Nephron progenitor cell (in vitro differentiated cells): ENCODE results near the gene SFT2D2.

Source experiments
- DNase-seq: peaks from one replicate; pipeline ENCODE4 v3.0.0; 2021
- H3K27ac Mint-ChIP-seq: 2 replicates; pipeline ENCODE4 v1.8.0; 2021; ENCODE audit warnings: mild to moderate bottlenecking, moderate library complexity, mixed read lengths
- H3K27me3 Mint-ChIP-seq: 2 replicates; pipeline ENCODE4 v1.8.0; 2021; ENCODE audit warnings: mild to moderate bottlenecking, low read depth, mixed read lengths; ENCODE audit not compliant: poor library complexity
- H3K36me3 Mint-ChIP-seq: 2 replicates; pipeline ENCODE4 v1.8.0; 2021; ENCODE audit warnings: low read depth, mixed read lengths
- H3K4me1 Mint-ChIP-seq: 2 replicates; pipeline ENCODE4 v1.8.0; 2021; ENCODE audit warnings: mixed read lengths
- H3K4me3 Mint-ChIP-seq: 2 replicates; pipeline ENCODE4 v1.8.0; 2021; ENCODE audit warnings: mild to moderate bottlenecking, moderate library complexity, mixed read lengths
- H3K9me3 Mint-ChIP-seq: 2 replicates; pipeline ENCODE4 v1.8.0; 2021; ENCODE audit warnings: mild to moderate bottlenecking, moderate library complexity, mixed read lengths
- TF ChIP-seq, protein P1 (sequence below): fragments of 200-600 bp; sonication (generic); IDR thresholded peaks from 2 replicates; pipeline ENCODE4 v1.5.0; 2021; ENCODE audit warnings: antibody characterized with exemption

The SFT2D2 gene

DNA sequence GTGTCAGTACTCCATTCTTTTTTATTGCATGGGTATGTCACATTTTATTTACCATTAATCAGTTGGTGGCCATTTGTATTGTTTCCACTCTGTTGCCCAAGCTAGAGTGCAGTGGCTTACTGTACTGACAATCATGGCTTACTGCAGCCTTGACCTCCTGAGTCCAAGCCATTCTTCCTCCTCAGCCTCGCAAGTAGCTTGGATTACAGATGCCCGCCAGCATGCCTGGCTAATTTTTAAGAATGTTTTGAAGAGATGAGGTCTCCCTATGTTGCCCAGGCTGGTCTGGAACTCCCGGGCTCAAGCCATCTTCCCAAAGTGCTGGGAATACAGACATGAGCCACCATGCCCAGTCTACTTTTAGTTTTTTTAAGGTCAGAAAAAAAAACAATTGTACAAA lies 813 bp upstream of the SFT2D2 start:
- DNase-seq: no peak
- H3K27me3 Mint-ChIP-seq: peaks cover 4% of the 10 kb centered on the region
- peaks cover 23% of the 10 kb centered on the region for H3K9me3 Mint-ChIP-seq
- peaks cover 48% of the 10 kb centered on the region for H3K4me1 Mint-ChIP-seq
- TF ChIP-seq, protein P1, sequence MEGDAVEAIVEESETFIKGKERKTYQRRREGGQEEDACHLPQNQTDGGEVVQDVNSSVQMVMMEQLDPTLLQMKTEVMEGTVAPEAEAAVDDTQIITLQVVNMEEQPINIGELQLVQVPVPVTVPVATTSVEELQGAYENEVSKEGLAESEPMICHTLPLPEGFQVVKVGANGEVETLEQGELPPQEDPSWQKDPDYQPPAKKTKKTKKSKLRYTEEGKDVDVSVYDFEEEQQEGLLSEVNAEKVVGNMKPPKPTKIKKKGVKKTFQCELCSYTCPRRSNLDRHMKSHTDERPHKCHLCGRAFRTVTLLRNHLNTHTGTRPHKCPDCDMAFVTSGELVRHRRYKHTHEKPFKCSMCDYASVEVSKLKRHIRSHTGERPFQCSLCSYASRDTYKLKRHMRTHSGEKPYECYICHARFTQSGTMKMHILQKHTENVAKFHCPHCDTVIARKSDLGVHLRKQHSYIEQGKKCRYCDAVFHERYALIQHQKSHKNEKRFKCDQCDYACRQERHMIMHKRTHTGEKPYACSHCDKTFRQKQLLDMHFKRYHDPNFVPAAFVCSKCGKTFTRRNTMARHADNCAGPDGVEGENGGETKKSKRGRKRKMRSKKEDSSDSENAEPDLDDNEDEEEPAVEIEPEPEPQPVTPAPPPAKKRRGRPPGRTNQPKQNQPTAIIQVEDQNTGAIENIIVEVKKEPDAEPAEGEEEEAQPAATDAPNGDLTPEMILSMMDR: no peak
- H3K4me3 Mint-ChIP-seq: peak overlapping the region; percentile 92
- peaks cover 17% of the 10 kb centered on the region for H3K36me3 Mint-ChIP-seq
- H3K27ac Mint-ChIP-seq: peak overlapping the region; percentile 13

DNA sequence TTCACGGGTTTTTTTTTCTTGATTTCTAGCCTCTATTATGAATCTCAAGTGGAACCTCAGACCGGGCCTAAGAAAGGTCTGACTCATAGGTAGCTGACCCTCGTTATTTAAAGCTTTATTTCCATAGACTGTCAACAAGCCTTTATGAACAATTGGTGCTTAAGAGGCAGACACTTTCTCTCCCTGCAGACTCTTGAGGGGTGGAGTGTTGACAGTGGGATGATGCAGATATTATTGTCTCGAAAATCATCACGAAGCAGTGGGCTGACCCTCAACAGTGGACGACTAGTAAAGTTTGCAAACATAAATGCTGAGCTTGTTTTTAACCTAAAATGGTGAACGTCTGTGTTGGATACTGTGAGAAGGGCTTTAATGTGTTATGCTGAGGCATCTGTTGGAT lies 1.8 kb downstream of the SFT2D2 start:
- H3K4me1 Mint-ChIP-seq: peaks cover 63% of the 10 kb centered on the region
- H3K27me3 Mint-ChIP-seq: no peaks in the 10 kb centered on the region
- no peak for DNase-seq
- H3K36me3 Mint-ChIP-seq: peaks cover 30% of the 10 kb centered on the region
- TF ChIP-seq, protein P1: no peak
- H3K9me3 Mint-ChIP-seq: peaks cover 21% of the 10 kb centered on the region
- no peak overlapping the region for H3K27ac Mint-ChIP-seq
- H3K4me3 Mint-ChIP-seq: peak overlapping the region; percentile 92

DNA sequence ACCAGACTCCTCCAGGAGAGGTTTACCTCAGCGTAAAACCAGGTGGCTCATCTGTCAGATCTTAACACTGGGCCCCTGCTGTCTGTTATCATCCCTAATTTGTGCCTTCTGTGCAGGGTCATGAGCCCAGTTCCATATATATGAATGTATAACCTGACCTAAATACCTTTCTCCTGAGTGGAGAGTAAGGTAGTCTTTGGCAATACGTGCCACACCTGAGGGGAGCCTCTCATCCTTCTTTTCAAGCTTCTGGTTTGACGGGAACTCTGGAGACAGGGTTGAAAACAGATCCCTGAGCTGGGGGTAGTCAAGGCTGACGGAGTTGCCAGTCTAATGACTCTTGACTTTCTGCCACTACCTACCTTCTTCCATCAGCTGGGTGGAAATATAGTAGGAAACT lies 4.1 kb downstream of the SFT2D2 start:
- Mint-ChIP-seq H3K36me3 (peaks cover 45% of the 10 kb centered on the region), H3K9me3 (peaks cover 8% of the 10 kb centered on the region), H3K27ac (no peak overlapping the region), H3K4me1 (peaks cover 59% of the 10 kb centered on the region), H3K27me3 (no peaks in the 10 kb centered on the region), H3K4me3 (no peak overlapping the region)
- TF ChIP-seq, protein P1: no peak
- DNase-seq: no peak

DNA sequence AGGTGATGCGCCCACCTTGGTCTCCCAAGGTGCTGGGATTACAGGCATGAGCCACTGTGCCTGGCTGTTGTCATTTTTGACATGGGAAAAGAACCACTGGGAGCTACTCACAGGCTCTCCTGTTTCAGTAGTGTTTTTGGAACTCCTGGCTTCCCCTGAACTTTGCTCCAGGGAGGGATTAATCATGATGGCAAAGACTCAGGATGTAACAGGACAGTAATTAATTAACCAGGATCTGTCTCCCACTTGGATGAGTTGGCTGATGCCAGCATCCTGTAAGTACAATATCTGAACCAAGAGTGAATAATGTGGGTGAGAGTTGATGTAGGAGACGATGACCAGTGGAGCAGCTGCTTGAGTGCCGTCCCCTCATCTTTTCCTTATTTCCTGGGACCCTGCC lies 4.9 kb downstream of the SFT2D2 start:
- Mint-ChIP-seq H3K36me3 (peaks cover 46% of the 10 kb centered on the region), H3K27me3 (no peaks in the 10 kb centered on the region), H3K27ac (no peak overlapping the region), H3K4me1 (peaks cover 51% of the 10 kb centered on the region), H3K4me3 (no peak overlapping the region), H3K9me3 (no peaks in the 10 kb centered on the region)
- DNase-seq: no peak
- TF ChIP-seq, protein P1: no peak

DNA sequence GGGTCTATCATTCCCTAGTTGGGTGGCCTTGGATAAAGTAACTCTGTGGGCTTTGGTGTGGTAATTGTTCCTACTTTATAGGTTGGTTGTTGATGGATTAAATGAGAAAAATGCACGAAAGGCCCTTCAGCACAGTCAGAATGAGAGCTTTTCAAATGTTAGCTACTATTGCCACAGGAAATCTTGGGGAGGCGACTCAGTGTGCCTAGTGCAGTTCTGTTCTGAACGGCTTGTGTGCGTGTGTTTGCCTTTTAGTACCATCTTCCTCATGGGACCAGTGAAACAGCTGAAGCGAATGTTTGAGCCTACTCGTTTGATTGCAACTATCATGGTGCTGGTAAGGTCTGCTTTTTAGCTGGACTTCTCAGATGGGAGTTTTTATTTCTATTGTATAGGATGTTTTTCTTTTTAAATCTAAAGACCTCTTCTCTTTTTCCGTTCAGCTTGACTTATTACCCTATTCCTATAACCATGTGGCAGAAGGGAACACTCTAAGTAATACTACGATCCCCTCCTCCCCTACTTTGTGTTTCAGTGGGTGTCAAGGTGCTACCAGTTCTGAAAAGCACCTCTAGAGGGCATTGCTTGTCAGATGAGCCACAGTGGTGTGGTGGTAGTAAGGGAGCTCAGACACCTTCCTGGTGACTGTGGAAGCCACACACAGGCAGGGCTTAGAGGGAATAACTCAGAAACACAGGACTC lies 9.2 kb downstream of the SFT2D2 start:
- Mint-ChIP-seq H3K4me3 (no peak overlapping the region), H3K27me3 (no peaks in the 10 kb centered on the region), H3K4me1 (peaks cover 15% of the 10 kb centered on the region), H3K27ac (peak overlapping the region; percentile 7), H3K9me3 (no peaks in the 10 kb centered on the region), H3K36me3 (peaks cover 75% of the 10 kb centered on the region)
- no peak for DNase-seq
- TF ChIP-seq, protein P1: peak; percentile 47

DNA sequence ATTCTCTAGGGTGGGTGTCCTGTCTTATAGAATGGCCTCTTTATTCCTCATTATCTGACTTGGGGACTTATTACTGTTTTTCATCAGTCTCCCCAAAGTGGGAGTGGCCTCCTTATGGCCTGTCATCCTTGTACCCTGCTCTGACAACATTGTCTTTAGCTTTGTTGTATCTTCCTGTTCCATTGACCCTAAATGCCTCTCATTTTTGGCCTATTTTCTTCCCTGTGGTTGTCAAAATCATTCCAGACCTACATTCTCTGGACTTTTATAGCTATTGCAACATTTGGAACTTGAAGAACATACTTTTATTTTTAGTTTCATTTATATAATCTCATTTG lies 9.7 kb downstream of the SFT2D2 start:
- Mint-ChIP-seq H3K4me1 (peaks cover 13% of the 10 kb centered on the region), H3K36me3 (peaks cover 80% of the 10 kb centered on the region), H3K27me3 (no peaks in the 10 kb centered on the region), H3K27ac (no peak overlapping the region), H3K9me3 (no peaks in the 10 kb centered on the region), H3K4me3 (no peak overlapping the region)
- TF ChIP-seq, protein P1: peak; percentile 2
- no peak for DNase-seq
